ENCODE results near the gene PRDM16. TPM values are rescaled to one million over a fixed set of nuclear protein-coding genes. Genes with fewer than 3 reads are reported as not detected.

PRDM16 gene
- total RNA-seq, 2 donors from 2014 or later, result 0.79 to 6.1 TPM

DNA sequence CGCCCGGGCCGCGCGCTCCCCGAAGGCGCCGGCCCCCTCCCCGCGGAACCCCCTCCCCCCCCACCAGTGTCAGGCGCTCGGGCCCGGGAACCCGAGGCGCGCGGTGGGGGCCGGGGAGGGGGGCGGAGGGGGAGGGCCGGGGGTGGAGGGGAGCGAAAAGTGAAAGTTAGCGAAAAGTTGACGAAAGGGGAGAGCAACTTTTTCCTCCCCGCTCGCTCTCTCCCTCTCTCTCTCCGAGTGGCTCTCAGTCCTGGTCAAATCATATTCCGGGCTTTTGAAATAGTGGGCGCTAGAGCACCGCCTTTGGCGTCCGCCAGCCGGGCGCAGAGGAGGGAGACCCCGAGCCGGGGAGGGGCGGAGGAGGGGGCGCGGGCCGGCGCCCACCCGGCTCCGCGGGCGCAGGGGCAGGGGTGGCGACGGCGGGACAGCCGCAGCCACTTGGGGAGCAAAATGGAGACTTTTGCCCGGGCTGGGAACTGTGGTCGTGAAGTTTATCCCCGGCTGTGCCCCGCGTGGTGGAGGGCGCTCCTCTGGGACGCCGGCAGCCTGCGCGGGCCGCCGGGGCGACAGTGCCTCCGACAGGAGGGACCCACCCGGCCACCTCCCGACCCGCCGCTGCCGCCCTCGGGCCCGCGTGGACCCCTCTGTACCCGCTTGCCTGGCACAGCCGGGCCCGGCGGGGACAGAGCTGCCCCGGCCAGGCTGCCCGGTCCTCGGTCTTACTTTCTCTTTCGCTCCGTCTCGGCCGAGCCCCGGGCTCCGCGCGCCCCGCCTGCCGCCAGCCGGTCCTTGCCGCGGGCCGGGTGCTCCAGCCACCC is 697 bp downstream of the PRDM16 start:
- TF ChIP-seq, protein P1, sequence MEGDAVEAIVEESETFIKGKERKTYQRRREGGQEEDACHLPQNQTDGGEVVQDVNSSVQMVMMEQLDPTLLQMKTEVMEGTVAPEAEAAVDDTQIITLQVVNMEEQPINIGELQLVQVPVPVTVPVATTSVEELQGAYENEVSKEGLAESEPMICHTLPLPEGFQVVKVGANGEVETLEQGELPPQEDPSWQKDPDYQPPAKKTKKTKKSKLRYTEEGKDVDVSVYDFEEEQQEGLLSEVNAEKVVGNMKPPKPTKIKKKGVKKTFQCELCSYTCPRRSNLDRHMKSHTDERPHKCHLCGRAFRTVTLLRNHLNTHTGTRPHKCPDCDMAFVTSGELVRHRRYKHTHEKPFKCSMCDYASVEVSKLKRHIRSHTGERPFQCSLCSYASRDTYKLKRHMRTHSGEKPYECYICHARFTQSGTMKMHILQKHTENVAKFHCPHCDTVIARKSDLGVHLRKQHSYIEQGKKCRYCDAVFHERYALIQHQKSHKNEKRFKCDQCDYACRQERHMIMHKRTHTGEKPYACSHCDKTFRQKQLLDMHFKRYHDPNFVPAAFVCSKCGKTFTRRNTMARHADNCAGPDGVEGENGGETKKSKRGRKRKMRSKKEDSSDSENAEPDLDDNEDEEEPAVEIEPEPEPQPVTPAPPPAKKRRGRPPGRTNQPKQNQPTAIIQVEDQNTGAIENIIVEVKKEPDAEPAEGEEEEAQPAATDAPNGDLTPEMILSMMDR (IDR thresholded peaks at IDR 0.05), result no peak
- H3K27ac ChIP-seq, result no peak overlapping the region
- no peaks in the 10 kb centered on the region for H3K36me3 ChIP-seq
- peak; percentile 36 for DNase-seq
- no peaks in the 10 kb centered on the region for H3K9me3 ChIP-seq
- peak overlapping the region; percentile 77 for H3K4me3 ChIP-seq
- no peaks in the 10 kb centered on the region for H3K4me1 ChIP-seq
- intact Hi-C loops (cut with DNase I), result loop anchor here (10.0 kb wide), 1 partner anchor 215 kb away; no protein-coding TSS in a partner anchor
- peaks cover 79% of the 10 kb centered on the region for H3K27me3 ChIP-seq
- peak overlapping the region in 1 of 2 donors; percentile 24 for H3K9ac ChIP-seq (ENCODE audit: low read depth in 2 of 2, low read length in 2 of 2)

DNA sequence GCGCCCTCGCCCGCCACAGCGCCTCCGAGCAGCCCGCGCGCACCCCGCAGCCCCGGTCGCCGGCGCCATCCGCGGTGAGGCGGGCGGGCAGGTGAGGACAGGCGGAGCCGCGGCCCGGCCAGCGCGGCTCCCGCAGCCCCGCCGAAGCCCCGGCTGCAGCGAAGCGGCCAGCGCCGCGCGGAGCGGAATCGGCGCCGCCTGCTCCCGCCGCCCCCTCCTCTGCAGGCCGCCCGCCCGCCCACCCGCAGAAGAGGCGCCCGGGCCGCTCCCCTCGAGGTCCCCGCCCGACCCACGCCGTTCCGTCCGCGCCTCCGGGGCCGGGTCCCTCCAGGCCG is 1.3 kb downstream of the PRDM16 start:
- peaks cover 73% of the 10 kb centered on the region for H3K27me3 ChIP-seq
- TF ChIP-seq, protein P1 (IDR thresholded peaks at IDR 0.05), result no peak
- no peaks in the 10 kb centered on the region for H3K4me1 ChIP-seq
- H3K9me3 ChIP-seq, result no peaks in the 10 kb centered on the region
- intact Hi-C loops (cut with DNase I), result no loop called here
- no peak overlapping the region for H3K9ac ChIP-seq (ENCODE audit: low read depth in 2 of 2, low read length in 2 of 2)
- DNase-seq, result no peak
- H3K36me3 ChIP-seq, result no peaks in the 10 kb centered on the region
- no peak overlapping the region for H3K27ac ChIP-seq
- H3K4me3 ChIP-seq, result peak overlapping the region; percentile 77

DNA sequence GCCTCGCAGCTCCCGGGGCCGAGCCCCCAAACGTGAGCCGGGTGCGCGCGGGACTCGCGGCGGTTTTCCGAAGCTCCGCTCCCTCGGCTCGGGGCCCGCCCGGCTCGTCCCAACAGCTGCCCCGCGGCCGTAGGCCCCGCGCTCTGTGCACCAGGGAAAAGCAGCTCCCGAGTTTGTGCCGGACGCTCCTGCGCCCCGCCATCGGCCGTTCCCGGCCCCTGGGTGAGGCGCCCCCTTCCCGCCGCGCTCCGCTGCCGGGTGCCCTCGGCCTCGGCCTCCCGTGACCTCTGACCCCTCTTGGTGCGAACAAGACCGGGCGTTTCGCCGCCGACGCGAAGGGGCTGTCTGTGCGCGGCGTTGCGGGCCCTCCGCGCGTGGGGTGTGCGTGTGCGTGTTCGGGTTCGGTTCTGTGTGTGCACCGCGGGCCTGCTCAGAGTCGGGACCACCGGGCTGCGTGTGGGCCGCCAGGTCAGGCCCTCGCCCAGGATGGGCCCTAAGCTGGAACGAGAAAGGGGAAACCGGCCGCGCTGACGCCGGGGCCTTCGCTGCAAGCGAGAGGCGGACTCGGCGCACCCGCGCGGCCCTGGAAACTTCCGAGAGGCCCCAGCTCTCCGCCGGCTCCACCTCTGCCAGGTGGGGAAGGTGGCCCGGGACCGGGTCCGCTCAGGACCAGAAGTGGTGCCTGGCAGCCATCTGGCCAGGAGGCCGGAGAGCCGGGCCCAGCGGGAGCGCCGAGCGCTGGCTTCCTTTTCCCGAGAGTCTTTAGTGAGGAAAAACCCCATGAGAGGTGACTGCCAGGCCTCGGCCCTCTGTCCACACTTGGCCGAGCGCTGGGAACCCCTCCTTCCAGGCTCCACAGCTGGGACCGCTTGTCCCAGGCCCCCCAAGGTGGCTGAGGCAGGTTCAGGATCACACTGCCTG is 1.9 kb downstream of the PRDM16 start:
- intact Hi-C loops (cut with DNase I), result no loop called here
- H3K27me3 ChIP-seq, result peaks cover 67% of the 10 kb centered on the region
- no peak overlapping the region for H3K9ac ChIP-seq (ENCODE audit: low read depth in 2 of 2, low read length in 2 of 2)
- no peak overlapping the region for H3K27ac ChIP-seq
- peak overlapping the region; percentile 22 for H3K4me3 ChIP-seq
- TF ChIP-seq, protein P1 (IDR thresholded peaks at IDR 0.05), result no peak
- no peaks in the 10 kb centered on the region for H3K36me3 ChIP-seq
- no peak for DNase-seq
- no peaks in the 10 kb centered on the region for H3K9me3 ChIP-seq
- no peaks in the 10 kb centered on the region for H3K4me1 ChIP-seq

DNA sequence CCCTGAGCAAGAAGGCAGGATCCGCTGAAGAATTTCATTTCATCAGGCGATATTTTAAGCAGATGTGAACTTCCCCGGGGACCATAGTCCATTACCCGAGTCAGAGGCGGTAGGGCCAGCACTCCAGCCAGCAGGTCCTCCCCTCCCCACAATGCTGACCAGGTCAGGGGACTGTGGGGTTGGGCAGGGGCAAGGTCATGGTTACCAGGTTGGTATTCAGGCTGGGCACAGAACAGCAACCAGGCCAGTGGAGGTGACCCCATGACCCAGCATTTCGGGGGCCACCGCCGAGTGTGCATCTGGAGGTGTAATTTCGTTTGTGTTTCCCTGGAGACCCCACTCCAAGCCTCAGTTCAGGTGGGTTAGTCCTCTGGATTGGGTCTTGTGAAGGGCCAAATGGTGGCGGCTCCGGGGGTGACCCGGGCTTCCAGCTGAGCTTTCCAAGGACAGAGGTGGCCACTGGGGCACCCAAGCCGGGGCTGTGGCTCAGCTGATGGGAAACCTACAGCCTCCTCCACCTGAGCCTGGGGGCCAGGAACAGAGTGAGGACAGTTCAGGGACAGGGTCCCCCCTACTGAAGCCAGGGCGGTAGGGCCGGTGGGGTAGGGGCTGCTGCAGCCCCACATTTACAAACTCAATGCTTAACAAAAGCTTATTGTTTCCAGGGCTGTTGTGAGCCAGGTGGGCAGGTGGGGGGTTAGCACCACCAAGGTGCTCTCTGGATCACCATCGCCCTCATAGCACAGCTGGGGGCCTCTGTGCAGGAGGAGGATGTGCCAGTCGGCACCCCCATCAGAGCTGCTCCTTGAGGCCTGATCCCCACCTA is 2.8 kb downstream of the PRDM16 start:
- Histone ChIP-seq H3K27me3 (peaks cover 58% of the 10 kb centered on the region), H3K9ac (ENCODE audit: low read depth in 2 of 2, low read length in 2 of 2) (no peak overlapping the region), H3K4me1 (no peaks in the 10 kb centered on the region), H3K27ac (no peak overlapping the region), H3K9me3 (no peaks in the 10 kb centered on the region), H3K36me3 (no peaks in the 10 kb centered on the region), H3K4me3 (no peak overlapping the region)
- TF ChIP-seq, protein P1 (IDR thresholded peaks at IDR 0.05), result no peak
- intact Hi-C loops (cut with DNase I), result no loop called here
- DNase-seq, result no peak

All from colonic mucosa (tissue), 4 donors.